ENCODE results near the gene TPX2.
"Not testable (repeated sequence)": the region's sequence is repeated elsewhere in the genome, so short reads cannot be mapped to it uniquely, and the experiment has no call there.

TPX2 gene

GRCh38 chr20:31723319-31724078, 15.6 kb upstream of the TPX2 start:
- peak overlapping the region; percentile 59 for H3K4me3 ChIP-seq (ENCODE audit: extremely low read depth, insufficient read depth, low read length, poor library complexity, severe bottlenecking)
- H3K4me1 ChIP-seq (ENCODE audit: control insufficient read depth, insufficient read depth, low read length, poor library complexity, severe bottlenecking) = peaks cover 31% of the 10 kb centered on the region
- 0 to 1% methylated on average over 59 to 66 of the region's 77 CpGs for WGBS, 2 experiments (ENCODE audit: insufficient coverage in 2 of 2)
- no peaks in the 10 kb centered on the region for H3K9me3 ChIP-seq (ENCODE audit: control insufficient read depth, low read length)
- H3K27ac ChIP-seq (ENCODE audit: low read depth, low read length, severe bottlenecking) = peak overlapping the region; percentile 97
- peaks cover 15% of the 10 kb centered on the region for H3K36me3 ChIP-seq (ENCODE audit: control insufficient read depth, insufficient read depth, low read length)

GRCh38 chr20:31731321-31731717, 7.8 kb upstream of the TPX2 start:
- WGBS, 2 experiments (ENCODE audit: insufficient coverage in 2 of 2) = 92 to 93% methylated on average over 3 to 6 of the region's 6 CpGs
- Histone ChIP-seq H3K9me3 (ENCODE audit: control insufficient read depth, low read length) (no peaks in the 10 kb centered on the region), H3K4me1 (ENCODE audit: control insufficient read depth, insufficient read depth, low read length, poor library complexity, severe bottlenecking) (peaks cover 4% of the 10 kb centered on the region), H3K27ac (ENCODE audit: low read depth, low read length, severe bottlenecking) (no peak overlapping the region), H3K4me3 (ENCODE audit: extremely low read depth, insufficient read depth, low read length, poor library complexity, severe bottlenecking) (no peak overlapping the region), H3K36me3 (ENCODE audit: control insufficient read depth, insufficient read depth, low read length) (no peaks in the 10 kb centered on the region)

- 0% methylated on average over 2 to 6 of the region's 11 CpGs for WGBS, 2 experiments (ENCODE audit: insufficient coverage in 2 of 2)
- H3K36me3 ChIP-seq (ENCODE audit: control insufficient read depth, insufficient read depth, low read length) = peaks cover 28% of the 10 kb centered on the region
- peak overlapping the region; percentile 60 for H3K27ac ChIP-seq (ENCODE audit: low read depth, low read length, severe bottlenecking)
- H3K4me1 ChIP-seq (ENCODE audit: control insufficient read depth, insufficient read depth, low read length, poor library complexity, severe bottlenecking) = peaks cover 10% of the 10 kb centered on the region
- H3K4me3 ChIP-seq (ENCODE audit: extremely low read depth, insufficient read depth, low read length, poor library complexity, severe bottlenecking) = peak overlapping the region; percentile 71
- H3K9me3 ChIP-seq (ENCODE audit: control insufficient read depth, low read length) = no peaks in the 10 kb centered on the region
These were observed 474 bp downstream of the TPX2 start for GRCh38 chr20:31739550-31739977.

DNA sequence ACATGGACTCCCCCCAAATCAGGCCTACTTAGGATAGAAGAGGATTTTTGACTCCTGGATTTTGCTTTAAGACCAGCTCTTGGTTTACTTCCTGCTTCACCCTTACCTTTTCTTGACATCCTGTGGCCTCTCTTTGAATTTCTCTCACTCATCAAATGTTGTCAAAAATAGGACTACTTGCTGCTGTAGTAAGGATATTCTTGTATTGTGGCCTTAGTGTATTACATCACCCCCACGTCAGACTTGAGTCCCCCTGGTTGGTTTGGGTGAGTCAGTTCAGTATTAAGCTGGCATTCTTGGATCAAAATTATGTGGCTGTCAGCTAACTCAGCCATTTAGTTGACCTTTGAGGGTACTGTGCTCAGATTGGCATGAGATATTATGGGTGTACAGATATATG, 1.1 kb downstream of the TPX2 start:
- Histone ChIP-seq H3K9me3 (ENCODE audit: control insufficient read depth, low read length) (no peaks in the 10 kb centered on the region), H3K27ac (ENCODE audit: low read depth, low read length, severe bottlenecking) (no peak overlapping the region), H3K36me3 (ENCODE audit: control insufficient read depth, insufficient read depth, low read length) (peaks cover 34% of the 10 kb centered on the region), H3K4me3 (ENCODE audit: extremely low read depth, insufficient read depth, low read length, poor library complexity, severe bottlenecking) (peak overlapping the region; percentile 71), H3K4me1 (ENCODE audit: control insufficient read depth, insufficient read depth, low read length, poor library complexity, severe bottlenecking) (peaks cover 10% of the 10 kb centered on the region)
- WGBS, 2 experiments (ENCODE audit: insufficient coverage in 2 of 2) = no CpG with 5 or more reads among the region's 1 CpG

- H3K27ac ChIP-seq (ENCODE audit: low read depth, low read length, severe bottlenecking) = no peak overlapping the region
- WGBS, 2 experiments (ENCODE audit: insufficient coverage in 2 of 2) = no CpG with 5 or more reads among the region's 1 CpG
- peak overlapping the region; percentile 71 for H3K4me3 ChIP-seq (ENCODE audit: extremely low read depth, insufficient read depth, low read length, poor library complexity, severe bottlenecking)
- no peaks in the 10 kb centered on the region for H3K9me3 ChIP-seq (ENCODE audit: control insufficient read depth, low read length)
- peaks cover 10% of the 10 kb centered on the region for H3K4me1 ChIP-seq (ENCODE audit: control insufficient read depth, insufficient read depth, low read length, poor library complexity, severe bottlenecking)
- H3K36me3 ChIP-seq (ENCODE audit: control insufficient read depth, insufficient read depth, low read length) = peaks cover 40% of the 10 kb centered on the region
These were observed 1.7 kb downstream of the TPX2 start for GRCh38 chr20:31740656-31741323.

- H3K4me1 ChIP-seq (ENCODE audit: control insufficient read depth, insufficient read depth, low read length, poor library complexity, severe bottlenecking) = no peaks in the 10 kb centered on the region
- H3K9me3 ChIP-seq (ENCODE audit: control insufficient read depth, low read length) = no peaks in the 10 kb centered on the region
- no peak overlapping the region for H3K4me3 ChIP-seq (ENCODE audit: extremely low read depth, insufficient read depth, low read length, poor library complexity, severe bottlenecking)
- H3K36me3 ChIP-seq (ENCODE audit: control insufficient read depth, insufficient read depth, low read length) = peaks cover 78% of the 10 kb centered on the region
- WGBS, 2 experiments (ENCODE audit: insufficient coverage in 2 of 2) = no CpG with 5 or more reads among the region's 1 CpG
- no peak overlapping the region for H3K27ac ChIP-seq (ENCODE audit: low read depth, low read length, severe bottlenecking)
These were observed 7.2 kb downstream of the TPX2 start for GRCh38 chr20:31746068-31746878.

DNA sequence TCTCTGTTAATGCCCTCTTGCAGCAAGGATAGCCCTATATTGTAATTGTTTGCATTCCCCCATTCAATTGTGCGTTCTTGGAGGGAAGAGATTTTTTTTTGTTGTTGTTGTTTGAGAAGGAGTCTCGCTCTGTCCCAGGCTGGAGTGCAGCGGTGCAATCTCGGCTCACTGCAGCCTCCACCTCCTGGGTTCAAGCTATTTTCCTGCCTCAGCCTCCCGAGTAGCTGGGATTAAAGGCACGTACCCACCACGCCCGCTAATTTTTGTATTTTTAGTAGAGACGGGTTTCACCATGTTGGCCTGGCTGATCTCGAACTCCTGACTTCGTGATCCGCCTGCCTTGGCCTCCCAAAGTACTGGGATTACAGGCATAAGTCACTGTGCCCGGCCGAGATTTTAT, 7.9 kb downstream of the TPX2 start:
- WGBS, 2 experiments (ENCODE audit: insufficient coverage in 2 of 2) = 90 to 98% methylated on average over 13 of the region's 14 CpGs
- H3K27ac ChIP-seq (ENCODE audit: low read depth, low read length, severe bottlenecking); H3K4me3 ChIP-seq (ENCODE audit: extremely low read depth, insufficient read depth, low read length, poor library complexity, severe bottlenecking); H3K4me1 ChIP-seq (ENCODE audit: control insufficient read depth, insufficient read depth, low read length, poor library complexity, severe bottlenecking); H3K9me3 ChIP-seq (ENCODE audit: control insufficient read depth, low read length): not testable (repeated sequence)
- peaks cover 79% of the 10 kb centered on the region for H3K36me3 ChIP-seq (ENCODE audit: control insufficient read depth, insufficient read depth, low read length)

- H3K4me1 ChIP-seq (ENCODE audit: control insufficient read depth, insufficient read depth, low read length, poor library complexity, severe bottlenecking) = no peaks in the 10 kb centered on the region
- H3K9me3 ChIP-seq (ENCODE audit: control insufficient read depth, low read length) = no peaks in the 10 kb centered on the region
- H3K27ac ChIP-seq (ENCODE audit: low read depth, low read length, severe bottlenecking) = no peak overlapping the region
- 90 to 100% methylated on average over 2 of the region's 5 CpGs for WGBS, 2 experiments (ENCODE audit: insufficient coverage in 2 of 2)
- H3K36me3 ChIP-seq (ENCODE audit: control insufficient read depth, insufficient read depth, low read length) = peaks cover 78% of the 10 kb centered on the region
- H3K4me3 ChIP-seq (ENCODE audit: extremely low read depth, insufficient read depth, low read length, poor library complexity, severe bottlenecking) = no peak overlapping the region
These were observed 8.6 kb downstream of the TPX2 start for GRCh38 chr20:31747640-31748039.

- 92 to 98% methylated on average over 4 of the region's 8 CpGs for WGBS, 2 experiments (ENCODE audit: insufficient coverage in 2 of 2)
- H3K9me3 ChIP-seq (ENCODE audit: control insufficient read depth, low read length) = no peaks in the 10 kb centered on the region
- H3K4me3 ChIP-seq (ENCODE audit: extremely low read depth, insufficient read depth, low read length, poor library complexity, severe bottlenecking) = no peak overlapping the region
- no peak overlapping the region for H3K27ac ChIP-seq (ENCODE audit: low read depth, low read length, severe bottlenecking)
- no peaks in the 10 kb centered on the region for H3K4me1 ChIP-seq (ENCODE audit: control insufficient read depth, insufficient read depth, low read length, poor library complexity, severe bottlenecking)
- H3K36me3 ChIP-seq (ENCODE audit: control insufficient read depth, insufficient read depth, low read length) = peaks cover 80% of the 10 kb centered on the region
These were observed 10.1 kb downstream of the TPX2 start for GRCh38 chr20:31749223-31749622.

DNA sequence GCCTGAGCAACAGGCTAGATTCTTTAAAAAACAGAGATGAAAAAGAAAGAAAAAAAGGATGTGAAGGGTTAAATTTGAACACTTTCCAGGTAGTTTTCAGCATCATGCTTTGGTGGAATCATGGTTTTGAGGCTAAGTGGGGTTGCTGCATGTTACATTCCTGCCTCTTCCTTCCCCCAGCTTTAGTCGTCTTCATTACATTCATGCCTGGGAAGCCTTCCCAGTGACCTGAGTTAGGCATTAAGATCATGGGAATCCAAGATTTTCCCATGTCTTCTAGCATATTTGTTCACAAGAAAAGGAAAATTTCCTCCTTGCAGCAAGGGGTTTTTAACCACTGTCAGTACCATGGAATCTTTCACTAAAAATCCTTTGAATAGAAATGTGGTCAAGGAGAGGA, 12.0 kb downstream of the TPX2 start:
- no peak overlapping the region for H3K4me3 ChIP-seq (ENCODE audit: extremely low read depth, insufficient read depth, low read length, poor library complexity, severe bottlenecking)
- 73% methylated on average over 1 of the region's 1 CpG; no CpG with 5 or more reads in 1 of the 2 experiments for WGBS, 2 experiments (ENCODE audit: insufficient coverage in 2 of 2)
- H3K27ac ChIP-seq (ENCODE audit: low read depth, low read length, severe bottlenecking) = no peak overlapping the region
- no peaks in the 10 kb centered on the region for H3K4me1 ChIP-seq (ENCODE audit: control insufficient read depth, insufficient read depth, low read length, poor library complexity, severe bottlenecking)
- no peaks in the 10 kb centered on the region for H3K9me3 ChIP-seq (ENCODE audit: control insufficient read depth, low read length)
- H3K36me3 ChIP-seq (ENCODE audit: control insufficient read depth, insufficient read depth, low read length) = peaks cover 72% of the 10 kb centered on the region
